K562 treated with DMSO at 1 percent for 12 hours (cell line): ENCODE data around the gene PCARE. TPM values are rescaled to one million over a fixed set of nuclear protein-coding genes. Genes with fewer than 3 reads are reported as not detected.

Experiments
- total RNA-seq: library from RNA; unstranded; fragments of 300-600 nt; gene quantifications from 2 replicates; pipeline ENCODE4 v1.2.3, GENCODE V29; 2022; ENCODE audit not compliant: insufficient read depth

The PCARE gene
- total RNA-seq, result not detected in 2 replicates

GRCh38 chr2:29074411-29074810, at the start of gene PCARE:
Gene PCARE (minus strand): TSS chr2:29074523. CDS start chr2:29074261, 262 bp downstream.

GRCh38 chr2:29114946-29115609, 40.8 kb upstream of the PCARE start, which contains the start of gene CLIP4:
Gene CLIP4 (plus strand): TSS chr2:29115415. CDS start chr2:29121389, 5,974 bp downstream.

Other genes with a start within 250 kb of the PCARE start
- 8.7 and 20.6 TPM in 2 replicates for gene TRMT61B, start 204.2 kb downstream of the PCARE start, total RNA-seq
- gene WDR43, start 179.9 kb downstream of the PCARE start, total RNA-seq, result 5.3 and 14.6 TPM in 2 replicates
- not detected in 2 replicates for gene TOGARAM2, start 93.2 kb downstream of the PCARE start, total RNA-seq
- gene CLIP4, start 40.9 kb upstream of the PCARE start, total RNA-seq, result 0.84 TPM in 1 of 2 replicates, not detected in the other